H1 (cell line): ENCODE data around the gene TMED9. TPM values are rescaled to one million over a fixed set of nuclear protein-coding genes. Genes with fewer than 3 reads are reported as not detected.

Experiments
- CTCF ChIA-PET: fragments of 300-600 bp; sonication (Branson Sonifier 250); formaldehyde crosslinking; loops from one replicate; lab custom pipeline; 2021; ENCODE audit not compliant: partially characterized antibody; lab: Charles Lee
- POLR2A ChIA-PET: fragments of 300-600 bp; sonication (Branson Sonifier 250); formaldehyde crosslinking; loops from one replicate; lab custom pipeline; 2021; ENCODE audit warnings: inconsistent platforms; ENCODE audit not compliant: partially characterized antibody; lab: Charles Lee
- DNase-seq, 2 experiments: peaks; one replicate each; pipeline versions ENCODE4 v3.0.0 to v3.0.0-alpha.2; 2010 to 2022; ENCODE audit warnings: low spot score in 2 of 2, low read depth in 1 of 2, mixed read lengths in 1 of 2
- FAIRE-seq: peaks from 2 replicates; lab custom pipeline; 2011; peaks lifted over from hg19 to GRCh38; lab: Jason Lieb, UNC
- H2AFZ ChIP-seq: 2 replicates; pipeline ENCODE4 v1.8.1; 2012; ENCODE audit warnings: low read length, inconsistent platforms
- H2AK5ac ChIP-seq: 2 replicates; pipeline ENCODE4 v1.6.1; 2013; ENCODE audit warnings: low read depth, low read length
- H2BK120ac ChIP-seq: replicated peaks from 2 replicates; pipeline ENCODE3; 2013; ENCODE audit warnings: low read depth, low read length, inconsistent platforms
- H2BK12ac ChIP-seq: 2 replicates; pipeline ENCODE4 v1.6.1; 2013; ENCODE audit warnings: low read depth, low read length
- H2BK15ac ChIP-seq: 2 replicates; pipeline ENCODE4 v1.6.1; 2013; ENCODE audit warnings: low read length
- H2BK20ac ChIP-seq: 2 replicates; pipeline ENCODE4 v1.6.1; 2013; ENCODE audit warnings: low read length
- H2BK5ac ChIP-seq: 2 replicates; pipeline ENCODE4 v1.6.1; 2013; ENCODE audit warnings: low read depth, low read length
- H3K14ac ChIP-seq: 2 replicates; pipeline ENCODE4 v1.6.1; 2013; ENCODE audit warnings: inconsistent platforms; ENCODE audit not compliant: insufficient read length
- H3K18ac ChIP-seq: 2 replicates; pipeline ENCODE4 v1.6.1; 2013; ENCODE audit warnings: low read length; ENCODE audit errors: extremely low read depth
- H3K23ac ChIP-seq: 2 replicates; pipeline ENCODE4 v1.6.1; 2013; ENCODE audit warnings: inconsistent platforms; ENCODE audit not compliant: insufficient read length
- H3K23me2 ChIP-seq: 2 replicates; pipeline ENCODE4 v1.6.1; 2013; ENCODE audit warnings: low read depth, low read length
- H3K27ac ChIP-seq: 2 replicates; pipeline ENCODE4 v1.6.1; 2011; ENCODE audit warnings: low read depth, low read length, inconsistent platforms
- H3K27me3 ChIP-seq, 4 experiments: replicated peaks in 1 of 4; 1 replicate in 1 of 4; 2 replicates in 3 of 4; pipeline versions ENCODE4 v1.6.1 to v1.8.1; 2011 to 2013; ENCODE audit warnings: low read length in 3 of 4, mild to moderate bottlenecking in 3 of 4, inconsistent platforms in 2 of 4, mixed read lengths in 2 of 4, moderate library complexity in 1 of 4; ENCODE audit not compliant: control insufficient read depth in 3 of 4, insufficient read depth in 3 of 4; ENCODE audit errors: extremely low read depth in 1 of 4
- H3K36me3 ChIP-seq, 4 experiments: 2 replicates each; pipeline versions ENCODE4 v1.6.1 to v1.8.1; 2011 to 2013; ENCODE audit warnings: mild to moderate bottlenecking in 4 of 4, low read length in 3 of 4, moderate library complexity in 2 of 4, control low read depth in 1 of 4, inconsistent platforms in 1 of 4; ENCODE audit not compliant: insufficient read depth in 4 of 4, control insufficient read depth in 2 of 4
- H3K4ac ChIP-seq: replicated peaks from 2 replicates; pipeline ENCODE3; 2013; ENCODE audit warnings: low read length, low read depth, mixed read lengths, inconsistent platforms; ENCODE audit not compliant: insufficient read length
- H3K4me1 ChIP-seq, 4 experiments: replicated peaks in 1 of 4; 1 replicate in 1 of 4; 2 replicates in 3 of 4; pipeline versions ENCODE4 v1.6.1 to v1.8.1; 2011 to 2013; ENCODE audit warnings: low read length in 3 of 4, inconsistent platforms in 2 of 4, mixed read lengths in 1 of 4; ENCODE audit not compliant: insufficient read depth in 4 of 4, control insufficient read depth in 3 of 4
- H3K4me2 ChIP-seq, 2 experiments: 2 replicates each; pipeline versions ENCODE4 v1.6.1 to v1.8.1; 2011 to 2013; ENCODE audit warnings: low read depth in 2 of 2, low read length in 2 of 2, control low read depth in 1 of 2, inconsistent platforms in 1 of 2, mild to moderate bottlenecking in 1 of 2; ENCODE audit not compliant: insufficient read depth in 1 of 2
- H3K4me3 ChIP-seq, 4 experiments: fragments of 200-600, 300-600 bp in 1 of 4; sonication (generic), shearing (Covaris generic), sonication (Bioruptor Twin) in 1 of 4; 2 replicates each; pipeline versions ENCODE4 v1.5.1 to v1.8.1; 2011 to 2016; ENCODE audit warnings: low read length in 4 of 4, low read depth in 3 of 4, control low read depth in 2 of 4, inconsistent platforms in 2 of 4, mild to moderate bottlenecking in 2 of 4, mixed read lengths in 1 of 4, moderate library complexity in 1 of 4; ENCODE audit not compliant: insufficient read depth in 2 of 4; ENCODE audit errors: extremely low read depth in 1 of 4
- H3K56ac ChIP-seq: replicated peaks from 2 replicates; pipeline ENCODE3; 2013; ENCODE audit warnings: low read depth, mild to moderate bottlenecking, mixed read lengths, low read length, inconsistent platforms; ENCODE audit not compliant: insufficient read length
- H3K79me1 ChIP-seq: 2 replicates; pipeline ENCODE4 v1.6.1; 2013; ENCODE audit warnings: low read depth, low read length, control low read depth
- H3K79me2 ChIP-seq, 2 experiments: 2 replicates each; pipeline versions ENCODE4 v1.6.1 to v1.8.1; 2012 to 2013; ENCODE audit warnings: low read length in 2 of 2, mild to moderate bottlenecking in 2 of 2, inconsistent platforms in 1 of 2; ENCODE audit not compliant: insufficient read depth in 2 of 2, control insufficient read depth in 1 of 2
- H3K9ac ChIP-seq, 4 experiments: replicated peaks in 1 of 4; 1 replicate in 1 of 4; 2 replicates in 3 of 4; pipeline versions ENCODE4 v1.6.1 to v1.8.1; 2011 to 2013; ENCODE audit warnings: low read depth in 3 of 4, low read length in 3 of 4, control low read depth in 2 of 4, mild to moderate bottlenecking in 2 of 4, moderate library complexity in 2 of 4, inconsistent platforms in 1 of 4; ENCODE audit errors: extremely low read depth in 1 of 4
- H3K9me3 ChIP-seq, 2 experiments: 2 replicates each; pipeline versions ENCODE4 v1.6.1 to v1.8.1; 2012 to 2013; ENCODE audit warnings: mild to moderate bottlenecking in 2 of 2, moderate library complexity in 2 of 2, control low read depth in 1 of 2, inconsistent platforms in 1 of 2, low read depth in 1 of 2, low read length in 1 of 2, mixed read lengths in 1 of 2; ENCODE audit not compliant: insufficient read depth in 2 of 2
- H4K20me1 ChIP-seq, 2 experiments: replicated peaks in 1 of 2; 2 replicates each; pipeline versions ENCODE3 to v1.8.1; 2011 to 2013; ENCODE audit warnings: inconsistent platforms in 2 of 2, low read length in 2 of 2, mild to moderate bottlenecking in 1 of 2; ENCODE audit not compliant: insufficient read depth in 2 of 2, control insufficient read depth in 1 of 2
- H4K5ac ChIP-seq: 2 replicates; pipeline ENCODE4 v1.6.1; 2013; ENCODE audit warnings: low read length, low read depth, mixed read lengths, inconsistent platforms; ENCODE audit not compliant: insufficient read length
- H4K8ac ChIP-seq: 2 replicates; pipeline ENCODE4 v1.8.0; 2013; ENCODE audit warnings: mild to moderate bottlenecking, moderate library complexity, low read length, inconsistent platforms; ENCODE audit not compliant: insufficient read depth; ENCODE audit errors: extremely low read depth
- H4K91ac ChIP-seq: replicated peaks from 2 replicates; pipeline ENCODE3; 2013; ENCODE audit warnings: low read length, mixed read lengths, inconsistent platforms; ENCODE audit not compliant: insufficient read length
- BRCA1 ChIP-seq: IDR thresholded peaks from 2 replicates; pipeline ENCODE4 v1.6.1; 2012; ENCODE audit warnings: low read depth, low read length, improper control_type of control experiment
- CHD1 ChIP-seq: IDR thresholded peaks from 2 replicates; pipeline ENCODE4 v1.6.1; 2012; ENCODE audit warnings: low read depth, low read length, improper control_type of control experiment
- CTBP2 ChIP-seq: IDR thresholded peaks from 2 replicates; pipeline ENCODE4 v1.7.0; 2011; ENCODE audit warnings: borderline replicate concordance, mild to moderate bottlenecking, moderate library complexity, mixed read lengths, low read length; ENCODE audit not compliant: insufficient read depth, insufficient read length
- GTF2F1 ChIP-seq: IDR thresholded peaks from 2 replicates; pipeline ENCODE4 v1.6.1; 2012; ENCODE audit warnings: low read depth, low read length, improper control_type of control experiment, borderline replicate concordance
- PHF8 ChIP-seq: fragments of 200-600 bp; sonication (generic); conservative IDR thresholded peaks from 2 replicates; pipeline ENCODE4 v1.7.1; 2012; ENCODE audit warnings: low read depth, mild to moderate bottlenecking, inconsistent platforms, low read length, moderate library complexity
- RFX5 ChIP-seq: IDR thresholded peaks from 2 replicates; pipeline ENCODE4 v1.6.1; 2011; ENCODE audit warnings: low read depth, low read length, improper control_type of control experiment, borderline replicate concordance
- RNF2 ChIP-seq: fragments of 200-900, 300-1000 bp; sonication (generic); IDR thresholded peaks from 2 replicates; pipeline ENCODE4 v1.7.1; 2016; ENCODE audit warnings: borderline replicate concordance, low read depth, mild to moderate bottlenecking, antibody characterized with exemption, low read length; ENCODE audit not compliant: poor library complexity, severe bottlenecking; ENCODE audit errors: missing control alignments
- SIN3A ChIP-seq, 2 experiments: IDR thresholded peaks in 1 of 2; conservative IDR thresholded peaks in 1 of 2; 2 replicates each; pipeline ENCODE4 v1.6.1; 2011 to 2012; ENCODE audit warnings: low read length in 2 of 2, improper control_type of control experiment in 1 of 2, low read depth in 1 of 2, mild to moderate bottlenecking in 1 of 2
- SP1 ChIP-seq: IDR thresholded peaks from 2 replicates; pipeline ENCODE4 v1.6.1; 2011; ENCODE audit warnings: low read depth, low read length
- ZNF274 ChIP-seq: IDR thresholded peaks from 2 replicates; pipeline ENCODE4 v1.7.0; 2012; ENCODE audit warnings: low read length, borderline replicate concordance; ENCODE audit errors: extremely low read depth
- WGBS, 2 experiments: shearing (Covaris generic) in 1 of 2; methylation state at CpG; one replicate each; pipeline versions ENCODE4 v1.1.6 to v1.1.7; 2013 to 2015; ENCODE audit warnings: low lambda C conversion rate in 2 of 2, mixed read lengths in 2 of 2, inconsistent platforms in 1 of 2, low coverage in 1 of 2, missing lambda C conversion rate in 1 of 2; ENCODE audit not compliant: insufficient replicate concordance in 2 of 2, insufficient coverage in 1 of 2, insufficient read length in 1 of 2; ENCODE audit errors: extremely low coverage in 1 of 2, missing lambda C conversion rate in 1 of 2; 5-methylcytosine and 5-hydroxymethylcytosine counted together
- polyA plus RNA-seq, 7 experiments: library from polyadenylated mRNA; depleted of rRNA in 3 of 7; stranded (reverse) in 5 of 7; unstranded in 2 of 7; fragments of >200 nt in 5 of 7; fragments of 200-250 nt in 2 of 7; gene quantifications; 1 replicate in 5 of 7; 2 replicates in 1 of 7; 4 replicates in 1 of 7; pipeline versions ENCODE4 v1.2.1 to v1.2.3, GENCODE V29; 2011 to 2013; ENCODE audit warnings: missing spikeins in 2 of 7, mixed read lengths in 2 of 7
- total RNA-seq: library from RNA; stranded (reverse); fragmentation: NEBNext Ultra II Directional; extraction: Animal tissue kit (Norgen Biotek cat#: 25700); gene quantifications from 2 replicates; pipeline ENCODE4 v1.2.1, GENCODE V29; 2021
- TF ChIP-seq, protein P1 (sequence below): IDR thresholded peaks from 2 replicates; pipeline ENCODE4 v1.6.1; 2012; ENCODE audit warnings: inconsistent platforms

TMED9 gene
- total and polyA plus RNA-seq, 2 of the 8 experiments (the other 6 are each of a cell fraction or from before 2014, with no cell fraction given), result 130 to 160 TPM

- Histone ChIP-seq H3K14ac (no peak overlapping the region), H2BK12ac (no peak overlapping the region), H4K20me1 (peaks cover 8 to 19% of the 10 kb centered on the region in 2 experiments), H2BK120ac (no peak overlapping the region), H3K79me1 (peaks cover 8% of the 10 kb centered on the region), H4K5ac (no peak overlapping the region), H2BK20ac (no peak overlapping the region), H4K91ac (no peak overlapping the region), H3K4ac (no peak overlapping the region), H2AK5ac (no peak overlapping the region), H3K18ac (no peak overlapping the region), H2AFZ (no peak overlapping the region), H2BK15ac (no peak overlapping the region), H3K23me2 (peaks cover 6% of the 10 kb centered on the region), H3K4me2 (peak overlapping the region; percentile 68 to 82), H3K4me1 (peaks cover 5 to 9% (median 7%) of the 10 kb centered on the region in 4 experiments), H3K56ac (no peak overlapping the region), H3K4me3 (peak overlapping the region; percentile 68 to 86 (median 82)), H3K79me2 (peaks cover 3 to 56% of the 10 kb centered on the region in 2 experiments; a peak in 2 of 4 replicates), H3K9me3 (no peaks in the 10 kb centered on the region), H4K8ac (no peak overlapping the region), H3K27me3 (no peaks in the 10 kb centered on the region), H2BK5ac (no peak overlapping the region), H3K9ac (peak overlapping the region in 2 of 4 experiments; percentile 69 to 81; a peak in 3 of 7 replicates), H3K36me3 (peaks cover 0 to 21% (median 6%) of the 10 kb centered on the region in 4 experiments; a peak in 3 of 8 replicates), H3K27ac (no peak overlapping the region), H3K23ac (no peak overlapping the region)
- FAIRE-seq, result no peak
- ChIA-PET POLR2A (interaction anchor here (0.6 to 2.6 kb wide), 4 partner anchors 8 to 51 kb away, joined by 3 to 10 read pairs (median 6); partner anchors contain the start of gene DOK3), CTCF (interaction anchor here (0.8 to 1.4 kb wide), 4 partner anchors 8 to 37 kb away, joined by 3 to 7 read pairs (median 3); no protein-coding TSS in a partner anchor)
- no peak for DNase-seq
- WGBS, 2 experiments, result 77% methylated on average over 16 of the region's 16 CpGs; no CpG with 5 or more reads in 1 of the 2 experiments
- no peak for TF ChIP-seq ZNF274
- no peak for TF ChIP-seq RFX5
- TF ChIP-seq, protein P1, sequence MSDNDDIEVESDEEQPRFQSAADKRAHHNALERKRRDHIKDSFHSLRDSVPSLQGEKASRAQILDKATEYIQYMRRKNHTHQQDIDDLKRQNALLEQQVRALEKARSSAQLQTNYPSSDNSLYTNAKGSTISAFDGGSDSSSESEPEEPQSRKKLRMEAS, result no peak
- TF ChIP-seq PHF8, result no peak
- TF ChIP-seq GTF2F1, result no peak
- no peak for TF ChIP-seq BRCA1
- no peak for TF ChIP-seq RNF2
- no peak for TF ChIP-seq CHD1
- TF ChIP-seq SIN3A (conservative IDR thresholded peaks at IDR 0.05 in 1 of 2, IDR thresholded peaks at IDR 0.05 in 1 of 2; ENCODE audit: low read depth in 1 of 2, low read length in 2 of 2), result no peak
- no peak for TF ChIP-seq SP1
- no peak for TF ChIP-seq CTBP2
Observed at GRCh38 chr5:177552839-177553455, 39.1 kb upstream of the TMED9 start.
